ENCODE measurements around the gene EIF4ENIF1. TPM values are rescaled to one million over a fixed set of nuclear protein-coding genes. Genes with fewer than 3 reads are reported as not detected.
"Not testable (repeated sequence)": the region's sequence is repeated elsewhere in the genome, so short reads cannot be mapped to it uniquely, and the experiment has no call there.

EIF4ENIF1 gene
- total RNA-seq, 3 donors from 2014 or later = 25.0 to 42.0 (median 33.9) TPM

DNA sequence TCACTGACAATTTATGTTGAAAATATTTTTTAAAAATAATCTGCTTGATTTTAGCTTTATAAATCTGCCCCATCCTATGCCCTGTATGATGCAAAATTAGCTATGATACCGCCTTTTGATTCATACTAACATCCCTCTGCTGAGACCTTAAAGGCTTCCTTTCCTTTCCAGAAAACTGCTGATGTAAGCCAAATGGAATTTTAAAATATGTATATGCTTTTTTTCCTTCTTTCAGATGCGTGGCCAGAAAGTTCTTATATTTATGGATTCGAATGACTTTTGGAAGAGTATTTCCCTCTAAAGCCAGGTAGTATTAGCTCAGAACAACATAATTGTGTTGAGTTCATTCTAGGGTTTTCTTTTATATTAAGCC lies 41.2 kb upstream of the EIF4ENIF1 start:
- TF ChIP-seq, protein P1, sequence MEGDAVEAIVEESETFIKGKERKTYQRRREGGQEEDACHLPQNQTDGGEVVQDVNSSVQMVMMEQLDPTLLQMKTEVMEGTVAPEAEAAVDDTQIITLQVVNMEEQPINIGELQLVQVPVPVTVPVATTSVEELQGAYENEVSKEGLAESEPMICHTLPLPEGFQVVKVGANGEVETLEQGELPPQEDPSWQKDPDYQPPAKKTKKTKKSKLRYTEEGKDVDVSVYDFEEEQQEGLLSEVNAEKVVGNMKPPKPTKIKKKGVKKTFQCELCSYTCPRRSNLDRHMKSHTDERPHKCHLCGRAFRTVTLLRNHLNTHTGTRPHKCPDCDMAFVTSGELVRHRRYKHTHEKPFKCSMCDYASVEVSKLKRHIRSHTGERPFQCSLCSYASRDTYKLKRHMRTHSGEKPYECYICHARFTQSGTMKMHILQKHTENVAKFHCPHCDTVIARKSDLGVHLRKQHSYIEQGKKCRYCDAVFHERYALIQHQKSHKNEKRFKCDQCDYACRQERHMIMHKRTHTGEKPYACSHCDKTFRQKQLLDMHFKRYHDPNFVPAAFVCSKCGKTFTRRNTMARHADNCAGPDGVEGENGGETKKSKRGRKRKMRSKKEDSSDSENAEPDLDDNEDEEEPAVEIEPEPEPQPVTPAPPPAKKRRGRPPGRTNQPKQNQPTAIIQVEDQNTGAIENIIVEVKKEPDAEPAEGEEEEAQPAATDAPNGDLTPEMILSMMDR (IDR thresholded peaks at IDR 0.05) = no peak
- Histone ChIP-seq H3K4me3 (no peak overlapping the region), H3K36me3 (ENCODE audit: low read depth) (no peaks in the 10 kb centered on the region), H3K9me3 (no peaks in the 10 kb centered on the region), H3K4me1 (ENCODE audit: low read depth) (peaks cover 7% of the 10 kb centered on the region)
- DNase-seq (no peak), ATAC-seq (no peak)
- intact Hi-C loops (cut with DNase I, micrococcal nuclease) = no loop called here

DNA sequence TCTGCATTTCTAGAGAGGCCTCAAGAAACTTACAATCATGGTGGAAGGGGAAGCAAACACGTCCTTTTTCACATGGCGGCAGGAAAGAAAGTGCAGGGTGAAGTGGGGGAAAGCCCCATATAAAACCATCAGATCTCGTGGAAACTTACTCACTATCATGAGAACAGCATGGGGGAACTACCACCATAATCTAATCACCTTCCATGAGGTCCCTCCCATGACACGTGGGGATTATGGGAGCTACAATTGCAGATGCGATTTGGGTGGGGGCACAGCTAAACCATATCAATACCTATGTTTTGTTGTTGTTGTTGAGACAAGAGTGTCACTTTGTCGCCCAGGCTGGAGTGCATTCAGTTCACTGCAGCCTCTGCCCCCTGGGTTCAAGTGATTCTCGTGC lies 36.6 kb upstream of the EIF4ENIF1 start:
- H3K4me3 ChIP-seq = no peak overlapping the region
- H3K4me1 ChIP-seq (ENCODE audit: low read depth) = peaks cover 7% of the 10 kb centered on the region
- intact Hi-C loops (cut with DNase I, micrococcal nuclease) = no loop called here
- no peaks in the 10 kb centered on the region for H3K9me3 ChIP-seq
- TF ChIP-seq, protein P1 (IDR thresholded peaks at IDR 0.05) = no peak
- ATAC-seq (no peak), DNase-seq (no peak)
- no peaks in the 10 kb centered on the region for H3K36me3 ChIP-seq (ENCODE audit: low read depth)

DNA sequence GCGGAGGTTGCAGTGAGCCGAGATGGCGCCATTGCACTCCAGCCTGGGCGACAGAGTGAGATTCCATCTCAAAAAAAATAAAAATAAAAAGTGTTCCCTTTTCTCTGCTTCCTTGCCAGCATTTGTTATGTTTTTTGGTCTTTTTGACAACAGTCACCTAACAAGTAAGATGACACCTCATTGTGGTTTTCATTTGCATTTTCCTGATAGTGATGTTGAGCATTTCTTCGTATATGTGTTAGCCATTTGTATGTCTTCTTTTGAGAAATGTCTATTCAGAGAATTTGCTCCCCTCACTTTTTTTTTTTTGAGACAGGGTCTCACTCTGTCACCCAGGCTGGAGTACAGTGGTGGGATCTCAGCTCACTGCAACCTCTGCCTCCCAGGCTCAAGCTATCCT lies 34.5 kb upstream of the EIF4ENIF1 start:
- DNase-seq; H3K4me3 ChIP-seq; ATAC-seq; intact Hi-C loops (cut with DNase I, micrococcal nuclease); H3K36me3 ChIP-seq (ENCODE audit: low read depth); H3K4me1 ChIP-seq (ENCODE audit: low read depth); H3K9me3 ChIP-seq: not testable (repeated sequence)

DNA sequence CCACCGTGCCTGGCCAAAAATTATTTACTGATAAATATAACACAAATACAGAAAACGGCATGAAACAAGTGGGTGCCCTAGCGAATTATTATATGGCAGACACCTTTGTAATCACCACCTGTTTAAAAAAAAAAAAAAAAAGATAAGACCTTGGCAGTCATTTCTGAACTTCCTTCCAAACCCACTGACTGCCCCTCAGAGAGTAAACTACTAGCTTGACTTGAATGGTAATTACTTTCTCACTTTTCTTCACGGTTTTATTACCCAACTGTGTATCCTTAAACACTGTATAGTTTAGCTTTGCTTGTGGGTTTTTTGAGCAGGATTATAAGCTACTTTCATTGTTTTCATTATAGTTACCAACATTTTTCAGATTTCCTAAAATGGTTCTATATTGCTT lies 30.4 kb upstream of the EIF4ENIF1 start:
- Histone ChIP-seq H3K9me3 (no peaks in the 10 kb centered on the region), H3K36me3 (ENCODE audit: low read depth) (no peaks in the 10 kb centered on the region), H3K4me1 (ENCODE audit: low read depth) (no peaks in the 10 kb centered on the region), H3K4me3 (no peak overlapping the region)
- DNase-seq = no peak
- TF ChIP-seq, protein P1 (IDR thresholded peaks at IDR 0.05) = no peak
- intact Hi-C loops (cut with DNase I, micrococcal nuclease) = no loop called here
- ATAC-seq = no peak

DNA sequence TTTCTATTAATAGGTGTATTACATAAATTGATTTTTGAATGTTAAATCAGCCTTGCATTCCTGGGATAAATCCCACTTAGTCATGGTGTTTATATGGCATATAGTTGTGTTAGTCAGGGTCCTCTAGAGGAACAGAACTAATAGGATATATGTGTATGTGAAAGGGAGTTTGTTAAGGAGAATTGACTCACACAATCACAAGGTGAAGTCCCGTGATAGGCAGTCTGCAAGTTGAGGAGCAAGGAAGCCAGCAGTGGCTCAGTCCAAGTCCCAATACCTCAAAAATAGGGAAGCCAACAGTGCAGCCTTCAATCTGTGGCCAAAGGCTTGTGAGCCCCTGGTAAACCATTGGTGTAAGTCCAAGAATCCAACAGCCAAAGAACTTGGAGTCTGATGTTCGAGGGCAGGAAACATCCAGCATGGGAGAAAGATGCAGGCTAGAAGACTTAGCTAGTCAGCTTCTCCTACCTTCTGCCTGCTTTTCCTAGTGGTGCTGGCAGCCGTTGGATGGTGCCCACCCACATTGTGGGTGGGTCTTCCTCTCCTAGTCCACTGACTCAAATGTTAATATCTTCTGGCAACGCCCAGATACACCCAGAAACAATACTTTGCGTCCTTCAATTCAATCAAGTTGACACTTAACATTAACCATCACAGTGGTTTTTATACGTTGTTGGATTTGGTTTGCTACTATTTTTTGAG lies 19.6 kb upstream of the EIF4ENIF1 start:
- Histone ChIP-seq H3K4me3 (no peak overlapping the region), H3K36me3 (ENCODE audit: low read depth) (no peaks in the 10 kb centered on the region), H3K9me3 (no peaks in the 10 kb centered on the region), H3K4me1 (ENCODE audit: low read depth) (no peaks in the 10 kb centered on the region)
- no peak for ATAC-seq
- no peak for DNase-seq
- TF ChIP-seq, protein P1 (IDR thresholded peaks at IDR 0.05) = no peak
- intact Hi-C loops (cut with DNase I, micrococcal nuclease) = no loop called here

DNA sequence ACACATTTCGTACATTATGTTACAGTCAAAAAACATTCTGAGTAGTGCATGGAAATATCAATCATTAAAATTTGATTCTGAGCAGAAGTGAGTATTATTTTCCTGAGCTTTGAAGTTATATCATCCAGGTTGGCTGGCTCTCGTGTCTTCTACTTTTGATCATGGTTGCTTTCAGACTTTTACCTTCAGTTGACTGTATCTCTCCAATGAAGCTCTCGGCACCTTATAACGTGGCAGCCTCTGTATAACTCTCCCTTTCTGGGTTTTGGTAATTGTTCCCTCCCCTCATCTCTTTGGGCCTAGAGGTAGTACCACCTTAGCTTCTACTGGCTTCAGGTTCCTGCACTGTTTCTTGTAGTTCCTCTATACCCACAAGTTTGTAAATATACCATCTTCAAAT lies 18.9 kb upstream of the EIF4ENIF1 start:
- ATAC-seq (no peak), DNase-seq (no peak)
- TF ChIP-seq, protein P1 (IDR thresholded peaks at IDR 0.05) = no peak
- H3K4me3 ChIP-seq = no peak overlapping the region
- no peaks in the 10 kb centered on the region for H3K36me3 ChIP-seq (ENCODE audit: low read depth)
- H3K4me1 ChIP-seq (ENCODE audit: low read depth) = no peaks in the 10 kb centered on the region
- no peaks in the 10 kb centered on the region for H3K9me3 ChIP-seq
- intact Hi-C loops (cut with DNase I, micrococcal nuclease) = no loop called here

DNA sequence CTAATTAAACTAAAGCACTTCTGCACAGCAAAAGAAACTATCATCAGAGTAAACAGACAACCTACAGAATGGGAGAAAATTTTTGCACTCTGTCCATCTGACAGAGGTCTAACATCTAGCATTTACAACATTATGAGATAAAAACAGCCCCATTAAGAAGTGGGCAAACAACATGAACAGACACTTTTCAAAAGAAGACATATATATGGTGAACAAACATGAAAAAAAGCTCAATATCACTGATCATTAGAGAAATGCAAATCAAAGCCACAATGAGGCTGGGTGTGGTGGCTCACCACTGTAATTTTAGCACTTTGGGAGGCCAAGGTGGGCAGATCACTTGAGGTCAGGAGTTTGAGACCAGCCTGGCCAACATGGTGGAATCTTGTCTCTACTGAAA lies 17.9 kb upstream of the EIF4ENIF1 start:
- H3K4me3 ChIP-seq; H3K9me3 ChIP-seq; intact Hi-C loops (cut with DNase I, micrococcal nuclease); H3K4me1 ChIP-seq (ENCODE audit: low read depth); ATAC-seq; DNase-seq; H3K36me3 ChIP-seq (ENCODE audit: low read depth): not testable (repeated sequence)
